H9 (cell line): ENCODE measurements around the gene ZFYVE27. TPM values are rescaled to one million over a fixed set of nuclear protein-coding genes. Genes with fewer than 3 reads are reported as not detected.

Experiments
- DNase-seq: peaks from one replicate; pipeline ENCODE4 v3.0.0-alpha.2; 2017
- H2AFZ ChIP-seq: one replicate; pipeline ENCODE4 v1.6.1; 2013; ENCODE audit warnings: mild to moderate bottlenecking, low read length, control low read depth, moderate library complexity
- H2AK5ac ChIP-seq: 2 replicates; pipeline ENCODE4 v1.6.1; 2013; ENCODE audit warnings: low read length, control low read depth, mixed read lengths; ENCODE audit not compliant: insufficient read length
- H2BK120ac ChIP-seq: one replicate; pipeline ENCODE4 v1.6.1; 2013; ENCODE audit warnings: low read depth, mild to moderate bottlenecking, low read length, control low read depth, inconsistent platforms; ENCODE audit not compliant: poor library complexity, severe bottlenecking
- H2BK12ac ChIP-seq: 2 replicates; pipeline ENCODE4 v1.6.1; 2013; ENCODE audit warnings: low read length, control low read depth, mixed read lengths, low read depth; ENCODE audit not compliant: insufficient read length
- H2BK15ac ChIP-seq: 2 replicates; pipeline ENCODE4 v1.6.1; 2013; ENCODE audit warnings: low read depth, low read length, control low read depth
- H2BK20ac ChIP-seq: one replicate; pipeline ENCODE4 v1.6.1; 2013; ENCODE audit warnings: low read depth, mild to moderate bottlenecking, low read length, control low read depth, inconsistent platforms; ENCODE audit not compliant: poor library complexity, severe bottlenecking
- H2BK5ac ChIP-seq: 2 replicates; pipeline ENCODE4 v1.6.1; 2013; ENCODE audit warnings: low read length, control low read depth, mixed read lengths; ENCODE audit not compliant: insufficient read length
- H3K14ac ChIP-seq: 2 replicates; pipeline ENCODE4 v1.6.1; 2013; ENCODE audit warnings: low read length, control low read depth; ENCODE audit not compliant: insufficient read depth
- H3K18ac ChIP-seq: 2 replicates; pipeline ENCODE4 v1.6.1; 2013; ENCODE audit warnings: low read depth, mild to moderate bottlenecking, mixed read lengths, low read length, control low read depth; ENCODE audit not compliant: insufficient read length
- H3K23ac ChIP-seq: 2 replicates; pipeline ENCODE4 v1.6.1; 2013; ENCODE audit warnings: low read length, control low read depth, mixed read lengths, low read depth; ENCODE audit not compliant: insufficient read length
- H3K23me2 ChIP-seq: 2 replicates; pipeline ENCODE4 v1.6.1; 2013; ENCODE audit warnings: low read depth, mild to moderate bottlenecking, mixed read lengths, low read length, control low read depth; ENCODE audit not compliant: insufficient read length, poor library complexity, severe bottlenecking
- H3K27ac ChIP-seq: 2 replicates; pipeline ENCODE4 v1.5.1; 2013; ENCODE audit warnings: low read length, control low read depth, mixed read lengths, low read depth; ENCODE audit not compliant: insufficient read length
- H3K27me3 ChIP-seq: 2 replicates; pipeline ENCODE4 v1.6.1; 2013; ENCODE audit warnings: low read length, control low read depth, inconsistent platforms; ENCODE audit not compliant: insufficient read depth
- H3K4ac ChIP-seq: 2 replicates; pipeline ENCODE4 v1.6.1; 2013; ENCODE audit warnings: low read depth, mild to moderate bottlenecking, control low read depth, inconsistent platforms, low read length, moderate library complexity
- H3K4me1 ChIP-seq: 2 replicates; pipeline ENCODE4 v1.6.1; 2013; ENCODE audit warnings: low read length, control low read depth, inconsistent platforms; ENCODE audit not compliant: insufficient read depth
- H3K4me2 ChIP-seq: 2 replicates; pipeline ENCODE4 v1.6.1; 2013; ENCODE audit warnings: low read length, control low read depth, mixed read lengths; ENCODE audit not compliant: insufficient read length, insufficient read depth
- H3K56ac ChIP-seq: 2 replicates; pipeline ENCODE4 v1.6.1; 2013; ENCODE audit warnings: low read depth, mild to moderate bottlenecking, mixed read lengths, low read length, control low read depth; ENCODE audit not compliant: insufficient read length
- H3K79me1 ChIP-seq: 2 replicates; pipeline ENCODE4 v1.6.1; 2013; ENCODE audit warnings: low read depth, mild to moderate bottlenecking, moderate library complexity, low read length, control low read depth, inconsistent platforms; ENCODE audit not compliant: insufficient read depth, poor library complexity, severe bottlenecking
- H3K79me2 ChIP-seq: 2 replicates; pipeline ENCODE4 v1.6.1; 2013; ENCODE audit warnings: low read length, control low read depth, inconsistent platforms; ENCODE audit not compliant: insufficient read depth
- H3K9ac ChIP-seq: 2 replicates; pipeline ENCODE4 v1.6.1; 2013; ENCODE audit warnings: low read length, control low read depth, mixed read lengths; ENCODE audit not compliant: insufficient read length; ENCODE audit errors: extremely low read depth
- H3K9me3 ChIP-seq: one replicate; pipeline ENCODE4 v1.6.1; 2013; ENCODE audit warnings: low read depth, low read length, inconsistent platforms; ENCODE audit not compliant: control insufficient read depth
- H3T11ph ChIP-seq: one replicate; pipeline ENCODE4 v1.6.1; 2013; ENCODE audit warnings: mild to moderate bottlenecking, low read length, control low read depth, inconsistent platforms
- H4K20me1 ChIP-seq: one replicate; pipeline ENCODE4 v1.6.1; 2013; ENCODE audit not compliant: control insufficient read depth, insufficient read length, insufficient read depth
- H4K5ac ChIP-seq: 2 replicates; pipeline ENCODE4 v1.6.1; 2013; ENCODE audit warnings: low read depth, mild to moderate bottlenecking, mixed read lengths, low read length, control low read depth; ENCODE audit not compliant: insufficient read length
- H4K8ac ChIP-seq: replicated peaks from 2 replicates; pipeline ENCODE4 v1.6.1; 2013; ENCODE audit warnings: low read length, control low read depth, mixed read lengths, low read depth; ENCODE audit not compliant: insufficient read length
- H4K91ac ChIP-seq: 2 replicates; pipeline ENCODE4 v1.6.1; 2013; ENCODE audit warnings: low read depth, mild to moderate bottlenecking, moderate library complexity, mixed read lengths, low read length, control low read depth; ENCODE audit not compliant: insufficient read length
- H3K27ac Mint-ChIP-seq, 3 experiments: 2 replicates in 2 of 3; 3 replicates in 1 of 3; pipeline ENCODE4 v1.8.0; 2020 to 2021; ENCODE audit warnings: mixed read lengths in 3 of 3, mild to moderate bottlenecking in 1 of 3, moderate library complexity in 1 of 3
- H3K27me3 Mint-ChIP-seq: 2 replicates; pipeline ENCODE4 v1.8.0; 2021; ENCODE audit warnings: low read depth, mild to moderate bottlenecking, moderate library complexity, mixed read lengths
- H3K36me3 Mint-ChIP-seq, 3 experiments: 2 replicates in 2 of 3; 3 replicates in 1 of 3; pipeline ENCODE4 v1.8.0; 2020 to 2021; ENCODE audit warnings: low read depth in 3 of 3, mixed read lengths in 3 of 3; ENCODE audit not compliant: insufficient read depth in 1 of 3
- H3K4me1 Mint-ChIP-seq, 2 experiments: 2 replicates each; pipeline ENCODE4 v1.8.0; 2020; ENCODE audit warnings: mixed read lengths in 2 of 2
- H3K4me3 Mint-ChIP-seq, 2 experiments: 2 replicates in 1 of 2; 3 replicates in 1 of 2; pipeline ENCODE4 v1.8.0; 2020 to 2021; ENCODE audit warnings: mild to moderate bottlenecking in 2 of 2, mixed read lengths in 2 of 2, moderate library complexity in 1 of 2
- H3K9me3 Mint-ChIP-seq, 2 experiments: 2 replicates in 1 of 2; 3 replicates in 1 of 2; pipeline ENCODE4 v1.8.0; 2020; ENCODE audit warnings: mild to moderate bottlenecking in 2 of 2, mixed read lengths in 2 of 2, moderate library complexity in 1 of 2
- CTCF ChIP-seq: fragments of 200-600 bp; sonication (generic); conservative IDR thresholded peaks from 3 replicates; pipeline ENCODE4 v1.8.0; 2021; ENCODE audit warnings: antibody characterized with exemption, mild to moderate bottlenecking
- WGBS: extraction: QIAGEN DNeasy Blood & Tissue Kit; methylation state at CpG from one replicate; pipeline ENCODE4 v1.1.7; 2013; ENCODE audit warnings: missing lambda C conversion rate, low lambda C conversion rate, mixed read lengths; ENCODE audit not compliant: insufficient read length; ENCODE audit errors: extremely low coverage; 5-methylcytosine and 5-hydroxymethylcytosine counted together
- total RNA-seq: library from RNA; stranded (reverse); gene quantifications from 2 replicates; pipeline ENCODE4 v1.2.1, GENCODE V29; 2021

ZFYVE27 gene
- total RNA-seq, 1 experiment from 2014 or later = 33.2 TPM

- H3K36me3 Mint-ChIP-seq = no peaks in the 10 kb centered on the region
- Histone ChIP-seq H3T11ph (no peak overlapping the region), H3K4ac (no peak overlapping the region), H3K9me3 (no peaks in the 10 kb centered on the region), H3K14ac (no peak overlapping the region), H3K4me2 (no peak overlapping the region), H2AK5ac (no peak overlapping the region), H3K18ac (no peak overlapping the region), H4K91ac (no peak overlapping the region), H3K4me1 (no peaks in the 10 kb centered on the region), H2BK20ac (no peak overlapping the region), H2AFZ (no peak overlapping the region), H3K56ac (no peak overlapping the region), H2BK12ac (no peak overlapping the region), H2BK5ac (no peak overlapping the region), H3K23ac (no peak overlapping the region), H3K27me3 (no peaks in the 10 kb centered on the region), H2BK15ac (no peak overlapping the region), H2BK120ac (no peak overlapping the region), H3K79me2 (no peaks in the 10 kb centered on the region), H3K27ac (no peak overlapping the region), H3K9ac (no peak overlapping the region), H4K5ac (no peak overlapping the region), H3K79me1 (no peaks in the 10 kb centered on the region), H3K23me2 (no peaks in the 10 kb centered on the region), H4K20me1 (no peaks in the 10 kb centered on the region), H4K8ac (no peak overlapping the region)
- peak; percentile 88 for DNase-seq
- H3K4me1 Mint-ChIP-seq = peaks cover 10 to 12% of the 10 kb centered on the region in 2 experiments
- no peak overlapping the region for H3K4me3 Mint-ChIP-seq
- no CpG with 5 or more reads among the region's 13 CpGs for WGBS
- no peak overlapping the region for H3K27ac Mint-ChIP-seq
- peak; percentile 97 for TF ChIP-seq CTCF
- H3K9me3 Mint-ChIP-seq = no peaks in the 10 kb centered on the region
- peaks cover 8% of the 10 kb centered on the region for H3K27me3 Mint-ChIP-seq
Measured at GRCh38 chr10:97791824-97792721, 55.1 kb downstream of the ZFYVE27 start.
